ENCODE results near the gene TMEM171.

DNA sequence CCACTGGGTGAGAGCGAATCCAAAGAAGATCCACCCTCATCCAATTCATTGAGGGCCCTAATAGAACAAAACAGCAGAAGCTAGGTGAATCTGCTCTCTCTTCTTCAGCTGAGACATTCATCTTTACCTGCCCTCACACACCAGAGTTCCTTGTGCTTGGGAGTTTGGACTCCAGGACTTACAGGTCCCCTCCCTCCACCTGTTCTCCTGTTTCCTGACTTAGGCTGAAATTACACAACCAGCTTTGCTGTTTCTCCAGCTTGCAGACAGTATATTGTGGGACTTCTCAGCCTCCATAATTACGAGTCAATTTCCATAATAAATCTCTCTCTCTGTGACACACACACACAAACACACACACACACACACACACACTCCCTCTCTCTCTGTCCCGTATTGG lies 19.1 kb downstream of the TMEM171 start:
- TF ChIP-seq, protein P1, sequence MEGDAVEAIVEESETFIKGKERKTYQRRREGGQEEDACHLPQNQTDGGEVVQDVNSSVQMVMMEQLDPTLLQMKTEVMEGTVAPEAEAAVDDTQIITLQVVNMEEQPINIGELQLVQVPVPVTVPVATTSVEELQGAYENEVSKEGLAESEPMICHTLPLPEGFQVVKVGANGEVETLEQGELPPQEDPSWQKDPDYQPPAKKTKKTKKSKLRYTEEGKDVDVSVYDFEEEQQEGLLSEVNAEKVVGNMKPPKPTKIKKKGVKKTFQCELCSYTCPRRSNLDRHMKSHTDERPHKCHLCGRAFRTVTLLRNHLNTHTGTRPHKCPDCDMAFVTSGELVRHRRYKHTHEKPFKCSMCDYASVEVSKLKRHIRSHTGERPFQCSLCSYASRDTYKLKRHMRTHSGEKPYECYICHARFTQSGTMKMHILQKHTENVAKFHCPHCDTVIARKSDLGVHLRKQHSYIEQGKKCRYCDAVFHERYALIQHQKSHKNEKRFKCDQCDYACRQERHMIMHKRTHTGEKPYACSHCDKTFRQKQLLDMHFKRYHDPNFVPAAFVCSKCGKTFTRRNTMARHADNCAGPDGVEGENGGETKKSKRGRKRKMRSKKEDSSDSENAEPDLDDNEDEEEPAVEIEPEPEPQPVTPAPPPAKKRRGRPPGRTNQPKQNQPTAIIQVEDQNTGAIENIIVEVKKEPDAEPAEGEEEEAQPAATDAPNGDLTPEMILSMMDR (IDR thresholded peaks at IDR 0.05; ENCODE audit: poor library complexity), result no peak
- TF ChIP-seq EZH2phosphoT487 (IDR thresholded peaks at IDR 0.05; ENCODE audit: low read depth, severe bottlenecking, unreplicated experiment) (no peak), EZH2 (IDR thresholded peaks at IDR 0.05; ENCODE audit: borderline replicate concordance) (no peak)

Measured in hepatocyte (in vitro differentiated cells).